ENCODE results near the gene ATL3. TPM values are rescaled to one million over a fixed set of nuclear protein-coding genes. Genes with fewer than 3 reads are reported as not detected.

The ATL3 gene
- total and polyA plus RNA-seq, 2 experiments from 2014 or later, result 8.7 to 36.2 TPM

GRCh38 chr11:63670433-63671321, 499 bp downstream of the ATL3 start:
- 7% methylated on average over 52 of the region's 63 CpGs for WGBS (ENCODE audit: low lambda C conversion rate, missing lambda C conversion rate)
- H3K9me2 ChIP-seq (replicated peaks; ENCODE audit: insufficient read depth), result no peaks in the 10 kb centered on the region
- peak overlapping the region; percentile 95 for H3K4me2 ChIP-seq
- peaks cover 46% of the 10 kb centered on the region for H3K79me2 ChIP-seq
- no peaks in the 10 kb centered on the region for H4K20me1 ChIP-seq (ENCODE audit: insufficient read depth, poor library complexity, severe bottlenecking)
- peak; percentile 52 for DNase-seq (ENCODE audit: low spot score)
- H2AFZ ChIP-seq, result peak overlapping the region; percentile 86
- no peaks in the 10 kb centered on the region for H3K27me3 ChIP-seq
- no peaks in the 10 kb centered on the region for H3K36me3 ChIP-seq (replicated peaks; ENCODE audit: insufficient read depth, low read depth)
- peak overlapping the region; percentile 91 for H3K27ac ChIP-seq
- no peaks in the 10 kb centered on the region for H3K4me1 ChIP-seq (ENCODE audit: insufficient read depth)
- H3K4me3 ChIP-seq, result peak overlapping the region; percentile 77
- TF ChIP-seq EZH2 (IDR thresholded peaks at IDR 0.05; ENCODE audit: borderline replicate concordance) (no peak), CTCF (IDR thresholded peaks at IDR 0.05; ENCODE audit: poor library complexity) (peak; percentile 32)
- H3K9me3 ChIP-seq (ENCODE audit: low read depth), result no peaks in the 10 kb centered on the region

- peak overlapping the region; percentile 95 for H3K4me2 ChIP-seq
- peak overlapping the region; percentile 77 for H3K4me3 ChIP-seq
- H3K4me1 ChIP-seq (ENCODE audit: insufficient read depth), result no peaks in the 10 kb centered on the region
- peak overlapping the region; percentile 91 for H3K27ac ChIP-seq
- WGBS (ENCODE audit: low lambda C conversion rate, missing lambda C conversion rate), result 85% methylated on average over 7 of the region's 7 CpGs
- TF ChIP-seq EZH2 (IDR thresholded peaks at IDR 0.05; ENCODE audit: borderline replicate concordance) (no peak), EZH2phosphoT487 (IDR thresholded peaks at IDR 0.05; ENCODE audit: low read depth, severe bottlenecking, unreplicated experiment) (no peak), CTCF (IDR thresholded peaks at IDR 0.05; ENCODE audit: poor library complexity) (no peak)
- no peak overlapping the region for H2AFZ ChIP-seq
- no peaks in the 10 kb centered on the region for H3K27me3 ChIP-seq
- DNase-seq (ENCODE audit: low spot score), result no peak
- no peaks in the 10 kb centered on the region for H3K36me3 ChIP-seq (replicated peaks; ENCODE audit: insufficient read depth, low read depth)
- H4K20me1 ChIP-seq (ENCODE audit: insufficient read depth, poor library complexity, severe bottlenecking), result no peaks in the 10 kb centered on the region
- no peaks in the 10 kb centered on the region for H3K9me2 ChIP-seq (replicated peaks; ENCODE audit: insufficient read depth)
- no peaks in the 10 kb centered on the region for H3K9me3 ChIP-seq (ENCODE audit: low read depth)
- H3K79me2 ChIP-seq, result peaks cover 52% of the 10 kb centered on the region
Observed at GRCh38 chr11:63670096-63670432, 1.1 kb downstream of the ATL3 start.

GRCh38 chr11:63667995-63668795, 3.0 kb downstream of the ATL3 start:
- Histone ChIP-seq H4K20me1 (ENCODE audit: insufficient read depth, poor library complexity, severe bottlenecking) (peaks cover 5% of the 10 kb centered on the region), H3K4me3 (no peak overlapping the region), H3K79me2 (peaks cover 71% of the 10 kb centered on the region), H3K4me2 (peak overlapping the region; percentile 19), H3K9me2 (replicated peaks; ENCODE audit: insufficient read depth) (no peaks in the 10 kb centered on the region), H3K27me3 (no peaks in the 10 kb centered on the region), H2AFZ (no peak overlapping the region), H3K36me3 (replicated peaks; ENCODE audit: insufficient read depth, low read depth) (no peaks in the 10 kb centered on the region), H3K9me3 (ENCODE audit: low read depth) (no peaks in the 10 kb centered on the region), H3K4me1 (ENCODE audit: insufficient read depth) (no peaks in the 10 kb centered on the region), H3K27ac (peak overlapping the region; percentile 46)
- 83% methylated on average over 3 of the region's 3 CpGs for WGBS (ENCODE audit: low lambda C conversion rate, missing lambda C conversion rate)
- TF ChIP-seq EZH2phosphoT487 (IDR thresholded peaks at IDR 0.05; ENCODE audit: low read depth, severe bottlenecking, unreplicated experiment), result no peak
- TF ChIP-seq CTCF (IDR thresholded peaks at IDR 0.05; ENCODE audit: poor library complexity), result no peak
- no peak for TF ChIP-seq EZH2 (IDR thresholded peaks at IDR 0.05; ENCODE audit: borderline replicate concordance)
- DNase-seq (ENCODE audit: low spot score), result peak; percentile 31

Data from hepatocyte (in vitro differentiated cells).